ENCODE results near the gene RASAL1. TPM values are rescaled to one million over a fixed set of nuclear protein-coding genes. Genes with fewer than 3 reads are reported as not detected.

RASAL1 gene
- total RNA-seq, 1 donor from 2014 or later, result 0.64 TPM

GRCh38 chr12:113109360-113109759 is 26.2 kb downstream of the RASAL1 start:
- no peak overlapping the region for H3K27ac ChIP-seq
- H3K36me3 ChIP-seq, result no peaks in the 10 kb centered on the region
- DNase-seq (ENCODE audit: low spot score in 2 of 2), result no peak
- no peak for TF ChIP-seq CTCF (IDR thresholded peaks at IDR 0.05)
- no peaks in the 10 kb centered on the region for H3K9me3 ChIP-seq
- no peaks in the 10 kb centered on the region for H3K4me1 ChIP-seq
- H3K27me3 ChIP-seq, result no peaks in the 10 kb centered on the region
- intact Hi-C loops (cut with DNase I), result no loop called here
- H3K4me3 ChIP-seq, result no peak overlapping the region

- H3K27ac ChIP-seq, result no peak overlapping the region
- H3K9me3 ChIP-seq, result no peaks in the 10 kb centered on the region
- intact Hi-C loops (cut with DNase I), result no loop called here
- H3K27me3 ChIP-seq, result peaks cover 3% of the 10 kb centered on the region
- no peak for DNase-seq (ENCODE audit: low spot score in 2 of 2)
- no peak overlapping the region for H3K4me3 ChIP-seq
- TF ChIP-seq CTCF (IDR thresholded peaks at IDR 0.05), result no peak
- no peaks in the 10 kb centered on the region for H3K4me1 ChIP-seq
- H3K36me3 ChIP-seq, result no peaks in the 10 kb centered on the region
These were observed 27.3 kb downstream of the RASAL1 start for GRCh38 chr12:113108308-113108707.

GRCh38 chr12:113106361-113106760 is 29.2 kb downstream of the RASAL1 start:
- Histone ChIP-seq H3K27me3 (peaks cover 5% of the 10 kb centered on the region), H3K27ac (no peak overlapping the region), H3K4me1 (no peaks in the 10 kb centered on the region), H3K4me3 (no peak overlapping the region), H3K36me3 (no peaks in the 10 kb centered on the region), H3K9me3 (no peaks in the 10 kb centered on the region)
- TF ChIP-seq CTCF (IDR thresholded peaks at IDR 0.05), result no peak
- DNase-seq (ENCODE audit: low spot score in 2 of 2), result no peak
- intact Hi-C loops (cut with DNase I), result no loop called here

- intact Hi-C loops (cut with DNase I), result no loop called here
- Histone ChIP-seq H3K9me3 (no peaks in the 10 kb centered on the region), H3K27me3 (peaks cover 5% of the 10 kb centered on the region), H3K36me3 (no peaks in the 10 kb centered on the region), H3K4me3 (no peak overlapping the region), H3K27ac (no peak overlapping the region), H3K4me1 (no peaks in the 10 kb centered on the region)
- TF ChIP-seq CTCF (IDR thresholded peaks at IDR 0.05), result no peak
- no peak for DNase-seq (ENCODE audit: low spot score in 2 of 2)
These were observed 29.8 kb downstream of the RASAL1 start for GRCh38 chr12:113105606-113106271.

- no peak overlapping the region for H3K27ac ChIP-seq
- no peak for TF ChIP-seq CTCF (IDR thresholded peaks at IDR 0.05)
- H3K36me3 ChIP-seq, result no peaks in the 10 kb centered on the region
- DNase-seq (ENCODE audit: low spot score in 2 of 2), result no peak
- H3K27me3 ChIP-seq, result peaks cover 5% of the 10 kb centered on the region
- no peaks in the 10 kb centered on the region for H3K9me3 ChIP-seq
- no peak overlapping the region for H3K4me3 ChIP-seq
- H3K4me1 ChIP-seq, result no peaks in the 10 kb centered on the region
- intact Hi-C loops (cut with DNase I), result no loop called here
These were observed 30.5 kb downstream of the RASAL1 start for GRCh38 chr12:113104953-113105510.

All from ascending aorta (tissue), 2 donors.